IMR-90 (cell line): ENCODE results near the gene DNAJC28.

Source experiments
- CEBPB ChIP-seq: IDR thresholded peaks from 2 replicates; pipeline ENCODE4 v1.6.1; 2012; ENCODE audit warnings: low read depth, low read length, improper control_type of control experiment
- CTCF ChIP-seq: conservative IDR thresholded peaks from 2 replicates; pipeline ENCODE4 v1.5.1; 2012; ENCODE audit warnings: mild to moderate bottlenecking, low read depth, low read length, improper control_type of control experiment
- FOS ChIP-seq: fragments of 150-350 bp; IDR thresholded peaks from 2 replicates; pipeline ENCODE4 v1.6.1; 2016; ENCODE audit warnings: low read depth, low read length

DNA sequence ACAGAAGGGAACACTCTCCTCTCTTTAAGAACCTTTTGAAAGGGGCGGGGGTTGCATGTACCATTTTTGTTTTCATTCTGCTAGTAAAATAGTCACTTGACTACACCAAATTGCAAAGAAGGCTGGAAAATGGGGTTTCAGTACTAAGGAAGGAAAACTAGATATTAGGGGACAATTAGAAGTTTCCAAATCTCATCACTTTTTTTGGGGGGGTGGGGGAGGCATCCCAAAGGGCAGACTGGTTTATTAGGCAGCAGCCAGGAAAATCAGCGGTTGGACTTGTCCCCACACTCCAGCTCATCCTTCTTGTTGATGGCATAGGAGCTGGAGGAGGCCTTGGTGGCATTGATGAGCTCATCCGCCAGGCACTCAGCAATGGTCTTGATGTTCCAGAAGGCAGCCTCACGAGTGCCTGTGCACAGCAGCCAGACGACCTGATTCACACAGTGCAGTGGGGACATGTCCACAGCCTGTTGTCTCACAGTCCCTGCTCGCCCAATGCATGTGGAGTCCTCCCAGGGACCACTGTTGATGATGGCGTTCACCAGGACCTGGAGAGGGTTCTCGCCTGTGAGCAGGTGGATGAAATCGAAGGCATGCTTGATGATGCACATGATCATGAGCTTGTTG lies 10.1 kb downstream of the DNAJC28 start:
- no peak for TF ChIP-seq CTCF
- no peak for TF ChIP-seq CEBPB
- TF ChIP-seq FOS = no peak
